ENCODE data around the gene LAMB1. TPM values are rescaled to one million over a fixed set of nuclear protein-coding genes. Genes with fewer than 3 reads are reported as not detected.
A peak's percentile ranks its signal among the peaks of the same experiment; 100 is the strongest.

Gene LAMB1
- total and polyA plus RNA-seq, 2 of the 13 experiments (the other 11 are each of a cell fraction or from before 2014, with no cell fraction given), result 109 to 124 TPM

- TF ChIP-seq, protein P1, sequence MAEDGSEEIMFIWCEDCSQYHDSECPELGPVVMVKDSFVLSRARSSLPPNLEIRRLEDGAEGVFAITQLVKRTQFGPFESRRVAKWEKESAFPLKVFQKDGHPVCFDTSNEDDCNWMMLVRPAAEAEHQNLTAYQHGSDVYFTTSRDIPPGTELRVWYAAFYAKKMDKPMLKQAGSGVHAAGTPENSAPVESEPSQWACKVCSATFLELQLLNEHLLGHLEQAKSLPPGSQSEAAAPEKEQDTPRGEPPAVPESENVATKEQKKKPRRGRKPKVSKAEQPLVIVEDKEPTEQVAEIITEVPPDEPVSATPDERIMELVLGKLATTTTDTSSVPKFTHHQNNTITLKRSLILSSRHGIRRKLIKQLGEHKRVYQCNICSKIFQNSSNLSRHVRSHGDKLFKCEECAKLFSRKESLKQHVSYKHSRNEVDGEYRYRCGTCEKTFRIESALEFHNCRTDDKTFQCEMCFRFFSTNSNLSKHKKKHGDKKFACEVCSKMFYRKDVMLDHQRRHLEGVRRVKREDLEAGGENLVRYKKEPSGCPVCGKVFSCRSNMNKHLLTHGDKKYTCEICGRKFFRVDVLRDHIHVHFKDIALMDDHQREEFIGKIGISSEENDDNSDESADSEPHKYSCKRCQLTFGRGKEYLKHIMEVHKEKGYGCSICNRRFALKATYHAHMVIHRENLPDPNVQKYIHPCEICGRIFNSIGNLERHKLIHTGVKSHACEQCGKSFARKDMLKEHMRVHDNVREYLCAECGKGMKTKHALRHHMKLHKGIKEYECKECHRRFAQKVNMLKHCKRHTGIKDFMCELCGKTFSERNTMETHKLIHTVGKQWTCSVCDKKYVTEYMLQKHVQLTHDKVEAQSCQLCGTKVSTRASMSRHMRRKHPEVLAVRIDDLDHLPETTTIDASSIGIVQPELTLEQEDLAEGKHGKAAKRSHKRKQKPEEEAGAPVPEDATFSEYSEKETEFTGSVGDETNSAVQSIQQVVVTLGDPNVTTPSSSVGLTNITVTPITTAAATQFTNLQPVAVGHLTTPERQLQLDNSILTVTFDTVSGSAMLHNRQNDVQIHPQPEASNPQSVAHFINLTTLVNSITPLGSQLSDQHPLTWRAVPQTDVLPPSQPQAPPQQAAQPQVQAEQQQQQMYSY (CRISPR knock-in tag; IDR thresholded peaks at IDR 0.05), result no peak
- TF ChIP-seq SUZ12 (IDR thresholded peaks at IDR 0.05; ENCODE audit: low read depth, low read length) (no peak), ZNF10 (CRISPR knock-in tag; IDR thresholded peaks at IDR 0.05; ENCODE audit: borderline replicate concordance, low read depth) (no peak), ZBTB44 (CRISPR knock-in tag; IDR thresholded peaks at IDR 0.05) (no peak), FOXM1 (CRISPR knock-in tag; IDR thresholded peaks at IDR 0.05) (no peak), ZNF138 (CRISPR knock-in tag; IDR thresholded peaks at IDR 0.05; ENCODE audit: low read depth) (no peak), LBX2 (CRISPR knock-in tag; IDR thresholded peaks at IDR 0.05; ENCODE audit: borderline replicate concordance) (no peak), KDM1A (CRISPR knock-in tag; IDR thresholded peaks at IDR 0.05) (0 out of 2 replicates have a peak, but pooled peaks have one; percentile 29), ELF1 (CRISPR knock-in tag; IDR thresholded peaks at IDR 0.05) (peak; percentile 13; the same call in 1 of the 2 replicates), ZNF75D (CRISPR knock-in tag; IDR thresholded peaks at IDR 0.05; ENCODE audit: borderline replicate concordance) (no peak), TGIF2 (CRISPR knock-in tag; IDR thresholded peaks at IDR 0.05) (no peak), SIX4 (CRISPR knock-in tag; IDR thresholded peaks at IDR 0.05) (no peak), SMAD1 (CRISPR knock-in tag; IDR thresholded peaks at IDR 0.05; ENCODE audit: borderline replicate concordance, low read depth) (no peak), SMARCC2 (IDR thresholded peaks at IDR 0.05) (no peak), ZC3H4 (CRISPR knock-in tag; IDR thresholded peaks at IDR 0.05; ENCODE audit: borderline replicate concordance) (no peak), RFXANK (CRISPR knock-in tag; IDR thresholded peaks at IDR 0.05) (no peak), KDM5B (CRISPR knock-in tag; IDR thresholded peaks at IDR 0.05; ENCODE audit: borderline replicate concordance) (no peak), ZNF704 (CRISPR knock-in tag; IDR thresholded peaks at IDR 0.05; ENCODE audit: borderline replicate concordance) (no peak), ZNF839 (CRISPR knock-in tag; IDR thresholded peaks at IDR 0.05; ENCODE audit: borderline replicate concordance) (no peak), HNF1B (CRISPR knock-in tag; IDR thresholded peaks at IDR 0.05) (peak; percentile 33; the same call in 1 of the 2 replicates), RARA (CRISPR knock-in tag; IDR thresholded peaks at IDR 0.05) (peak; percentile 41; the same call in 1 of the 2 replicates), RORA (CRISPR knock-in tag; IDR thresholded peaks at IDR 0.05) (no peak), ZNF34 (CRISPR knock-in tag; IDR thresholded peaks at IDR 0.05; ENCODE audit: borderline replicate concordance) (no peak), ZNF776 (CRISPR knock-in tag; IDR thresholded peaks at IDR 0.05) (no peak)
Observed at GRCh38 chr7:107972075-107972482, 30.9 kb downstream of the LAMB1 start (continued).

Measured in HepG2 (cell line).